HG03139 (cell line): ENCODE measurements around the gene B3GALNT1.

Experiments
- ATAC-seq: cut with Tn5 transposase; IDR thresholded peaks from one replicate; pipeline ENCODE4 v1.9.1; 2021; ENCODE audit not compliant: unreplicated experiment

B3GALNT1 gene, protein sequence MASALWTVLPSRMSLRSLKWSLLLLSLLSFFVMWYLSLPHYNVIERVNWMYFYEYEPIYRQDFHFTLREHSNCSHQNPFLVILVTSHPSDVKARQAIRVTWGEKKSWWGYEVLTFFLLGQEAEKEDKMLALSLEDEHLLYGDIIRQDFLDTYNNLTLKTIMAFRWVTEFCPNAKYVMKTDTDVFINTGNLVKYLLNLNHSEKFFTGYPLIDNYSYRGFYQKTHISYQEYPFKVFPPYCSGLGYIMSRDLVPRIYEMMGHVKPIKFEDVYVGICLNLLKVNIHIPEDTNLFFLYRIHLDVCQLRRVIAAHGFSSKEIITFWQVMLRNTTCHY

DNA sequence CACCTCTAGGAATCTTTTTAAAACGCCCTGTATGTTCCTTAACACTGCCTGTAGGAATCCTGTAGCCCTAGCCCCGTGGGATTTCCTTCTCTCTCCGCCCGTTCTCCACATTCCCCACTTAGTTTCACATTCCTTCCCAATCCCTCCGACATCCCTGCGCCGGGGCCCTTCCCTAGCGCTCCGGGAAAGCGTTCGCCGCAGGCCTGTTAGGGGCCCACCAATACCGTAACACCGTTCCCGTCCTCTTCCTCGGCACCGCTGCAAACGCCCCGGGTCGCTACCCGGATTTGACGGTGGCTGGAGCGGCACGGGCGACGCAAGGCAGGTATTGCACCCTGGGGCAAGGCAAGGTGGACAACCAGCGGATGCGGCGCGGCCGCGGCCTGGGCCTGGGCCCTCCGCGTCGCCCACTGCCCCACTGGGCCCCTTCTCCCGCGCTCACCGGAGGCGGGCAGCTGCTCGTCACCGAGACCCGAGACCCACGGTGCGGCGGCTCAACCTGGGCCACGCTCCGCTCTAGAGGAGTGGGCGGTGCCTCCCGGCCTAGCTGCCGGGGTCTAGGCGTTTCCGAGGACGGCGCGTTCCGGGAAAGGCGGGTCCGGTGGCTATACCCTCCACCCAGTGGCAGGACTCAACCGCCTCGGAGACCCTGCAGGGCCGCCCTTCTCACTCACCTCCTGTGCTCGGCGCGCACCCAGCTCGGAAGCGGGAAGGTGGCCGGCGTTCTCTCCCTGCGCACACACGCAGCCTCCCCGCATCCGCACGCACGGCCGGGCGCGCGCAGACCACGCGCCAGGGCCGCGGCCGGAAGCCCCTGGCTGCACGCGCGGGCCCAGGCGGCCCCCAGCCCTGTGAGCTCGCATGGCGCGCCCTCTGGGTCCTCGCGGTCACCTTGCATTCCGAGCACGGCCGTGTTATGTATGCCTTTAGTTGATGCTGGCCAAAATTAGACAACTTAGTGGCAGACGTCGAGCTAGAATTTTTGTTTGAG lies at the start of gene B3GALNT1:
Gene B3GALNT1 (minus strand): TSS at position 789 of the 991 bp plus-strand sequence. CDS start 18,595 bp downstream, outside the sequence.
- peak; percentile 72 for ATAC-seq

DNA sequence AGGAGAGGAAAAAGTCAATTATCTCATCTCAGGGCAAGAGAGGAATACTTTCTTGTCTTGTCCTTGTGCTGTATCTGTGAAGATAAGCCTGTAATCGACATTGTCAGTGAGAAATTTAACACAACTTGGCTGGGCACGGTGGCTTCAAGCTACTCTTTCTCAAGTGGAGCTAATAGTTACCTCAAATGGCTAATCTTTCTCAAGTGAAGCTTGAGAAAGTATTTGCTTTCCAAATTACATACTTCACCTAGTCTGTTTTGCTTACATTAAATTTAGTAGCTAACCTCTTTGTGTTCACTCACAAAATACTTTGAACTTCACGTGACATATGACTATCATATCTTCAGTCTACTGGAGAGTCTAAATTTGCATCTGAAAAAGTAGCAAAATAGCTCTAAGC lies 48.3 kb upstream of the B3GALNT1 start:
- no peak for ATAC-seq

DNA sequence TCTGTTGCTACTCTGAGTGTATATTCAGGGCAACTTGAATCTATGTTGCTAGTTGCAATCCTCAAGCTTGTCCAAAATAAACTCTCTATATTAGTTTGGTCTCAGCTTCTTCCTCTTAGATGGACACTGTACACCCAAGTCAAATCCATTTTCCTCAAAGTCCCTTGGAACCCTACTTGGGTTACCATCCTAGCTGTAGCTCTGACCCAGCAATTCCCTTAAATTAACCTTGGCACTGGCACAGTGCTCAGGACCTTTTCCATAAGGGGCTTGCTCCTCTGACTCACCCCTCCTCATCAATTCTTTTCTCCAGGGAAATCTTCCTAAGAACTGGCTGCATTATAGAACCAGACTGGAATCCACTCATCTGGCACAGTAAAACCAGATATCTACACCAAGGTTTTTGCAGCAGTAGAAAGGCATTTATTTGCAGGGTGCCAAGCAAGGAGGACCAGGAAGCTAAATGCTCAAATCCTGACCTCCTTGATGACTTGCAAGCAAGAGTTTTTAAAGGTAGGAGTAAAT lies 44.9 kb upstream of the B3GALNT1 start:
- ATAC-seq: no peak

DNA sequence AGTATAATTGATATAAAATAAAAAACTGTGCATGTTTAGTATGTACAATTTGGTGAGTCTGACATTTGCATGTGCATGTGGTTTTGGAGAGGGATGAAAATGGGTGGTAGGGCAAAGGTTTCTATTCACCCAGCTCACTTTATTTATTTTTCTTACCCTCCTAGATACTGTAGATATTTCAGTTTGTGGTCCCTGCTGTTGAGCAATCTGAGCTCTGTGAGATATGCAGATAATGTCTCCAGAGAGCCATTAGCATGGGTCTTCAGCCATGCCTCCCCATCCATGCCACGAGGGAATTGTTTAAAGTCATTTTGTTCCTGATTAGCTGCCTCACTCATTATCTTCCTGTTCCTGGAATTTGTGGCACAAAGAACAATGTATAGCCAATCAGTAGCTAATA lies 44.4 kb upstream of the B3GALNT1 start:
- ATAC-seq: no peak

DNA sequence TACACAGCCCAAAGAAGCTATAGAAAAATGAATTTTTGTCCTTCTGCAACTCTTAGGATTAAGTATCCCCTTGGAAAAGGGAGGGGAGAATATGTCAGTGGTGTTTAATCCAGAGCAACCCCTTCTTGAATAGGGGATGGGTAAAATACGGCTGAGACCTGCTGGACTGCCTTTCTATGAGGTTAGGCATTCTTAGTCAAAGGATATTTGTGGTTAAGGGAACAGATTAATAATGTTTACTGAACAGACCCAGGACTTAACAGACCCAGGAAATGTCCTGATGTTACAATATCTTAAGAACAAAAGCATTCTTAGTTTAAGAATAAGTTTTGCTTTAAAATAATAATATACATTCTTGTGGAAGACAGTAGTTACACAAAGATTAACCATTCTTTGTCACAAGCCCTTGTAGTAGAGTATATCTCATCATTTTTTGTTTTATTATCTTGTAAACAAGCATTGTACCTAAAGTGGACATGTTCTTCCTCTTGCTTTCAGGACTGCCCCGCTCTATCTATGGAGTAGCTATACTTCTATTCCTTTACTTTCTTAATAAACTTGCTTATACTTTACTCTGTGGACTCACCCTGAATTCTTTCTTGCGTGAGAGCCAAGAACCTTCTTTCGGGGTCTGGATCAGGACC lies 43.8 kb upstream of the B3GALNT1 start:
- no peak for ATAC-seq

DNA sequence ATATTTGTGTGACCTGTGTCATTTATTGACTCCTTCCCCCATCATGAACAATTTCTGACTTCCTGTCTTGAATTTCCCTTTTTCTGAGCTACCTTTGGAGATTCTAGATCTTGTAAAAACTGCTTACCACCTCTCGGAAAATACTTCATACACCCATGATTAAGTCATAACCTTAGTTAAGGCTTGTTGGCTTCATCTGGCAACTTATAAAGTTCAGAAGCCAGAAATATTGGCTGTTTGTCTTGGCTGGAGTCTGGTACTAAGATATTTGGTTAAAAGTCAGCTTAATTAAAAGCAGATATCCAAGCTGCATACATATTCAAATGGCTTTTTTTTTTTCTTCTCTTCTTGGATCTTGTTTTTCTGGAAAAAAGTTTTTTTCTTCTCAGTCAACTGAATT lies 37.3 kb upstream of the B3GALNT1 start:
- no peak for ATAC-seq

DNA sequence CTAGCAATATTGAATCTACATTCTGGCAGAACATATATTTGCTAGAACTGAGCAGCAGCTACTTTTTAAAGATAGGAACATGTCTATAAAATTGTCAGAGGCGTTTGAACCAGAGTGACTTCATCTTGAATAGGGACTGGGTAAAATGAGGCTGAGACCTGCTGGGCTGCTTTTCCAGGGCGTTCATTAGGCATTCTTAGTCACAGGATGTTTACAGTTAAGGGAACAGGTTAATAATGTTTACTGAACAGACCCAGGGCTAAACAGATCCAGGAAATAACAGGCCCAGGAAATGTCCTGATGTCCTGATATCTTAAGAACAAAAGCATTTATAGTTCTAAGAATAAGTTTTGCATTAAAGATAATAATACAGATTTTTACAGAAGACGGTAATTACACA lies 34.5 kb upstream of the B3GALNT1 start:
- no peak for ATAC-seq

DNA sequence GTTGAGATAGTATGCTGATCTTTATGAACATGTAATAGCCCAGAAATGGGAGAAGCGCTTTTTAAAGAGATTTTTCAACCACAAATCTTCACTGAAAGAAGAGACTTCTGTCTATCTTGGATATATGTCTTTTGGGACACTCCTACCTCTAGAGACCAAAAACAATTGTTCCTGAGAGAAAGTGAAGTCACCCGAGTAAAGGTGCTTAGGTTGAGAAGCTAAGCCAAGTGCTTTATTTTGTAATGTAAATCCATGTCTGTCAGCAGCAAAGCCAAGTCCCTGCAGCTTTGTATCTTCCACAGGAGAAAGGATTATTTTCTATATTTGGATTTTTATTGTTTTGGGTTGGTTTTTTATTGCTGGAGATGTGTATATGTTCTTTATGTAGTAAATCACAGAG lies 32.1 kb upstream of the B3GALNT1 start:
- ATAC-seq: no peak

DNA sequence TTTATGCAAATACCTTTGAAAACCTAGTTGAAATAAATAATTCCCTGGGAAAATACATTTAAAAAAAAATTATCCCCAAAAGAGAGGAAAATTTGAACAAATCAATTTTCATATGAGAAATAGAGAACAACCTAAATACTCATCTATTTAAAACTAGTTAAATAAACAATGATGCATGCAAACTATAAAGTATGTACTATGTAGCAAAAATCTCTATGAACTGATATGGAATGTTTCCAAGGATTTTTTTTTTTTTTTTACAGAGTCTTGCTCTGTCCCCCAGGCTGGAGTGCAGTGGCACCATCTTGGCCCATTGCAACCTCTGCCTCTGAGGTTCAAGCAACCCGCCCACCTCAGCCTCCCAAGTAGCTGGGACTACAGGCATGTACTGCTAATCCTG lies 27.2 kb upstream of the B3GALNT1 start:
- ATAC-seq: no peak

DNA sequence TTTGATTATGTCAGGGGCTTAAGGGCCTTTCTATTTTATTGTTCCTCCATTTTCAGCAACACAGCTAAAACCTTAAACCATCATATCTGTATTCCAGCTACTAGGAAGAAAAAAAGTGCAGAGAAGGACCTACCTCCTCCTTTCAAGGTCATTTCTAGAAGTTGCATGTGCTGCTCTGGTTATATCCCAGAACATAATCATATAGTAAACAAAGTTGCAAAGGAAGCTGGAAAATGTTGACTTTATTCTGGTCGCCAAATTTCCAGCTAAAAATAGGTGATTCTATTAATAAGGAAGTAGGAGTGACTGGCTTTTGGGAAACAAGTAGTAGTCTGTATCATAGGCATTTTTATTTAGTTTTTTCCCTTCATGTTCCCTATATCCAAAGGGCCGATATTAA lies 21.3 kb upstream of the B3GALNT1 start:
- no peak for ATAC-seq

DNA sequence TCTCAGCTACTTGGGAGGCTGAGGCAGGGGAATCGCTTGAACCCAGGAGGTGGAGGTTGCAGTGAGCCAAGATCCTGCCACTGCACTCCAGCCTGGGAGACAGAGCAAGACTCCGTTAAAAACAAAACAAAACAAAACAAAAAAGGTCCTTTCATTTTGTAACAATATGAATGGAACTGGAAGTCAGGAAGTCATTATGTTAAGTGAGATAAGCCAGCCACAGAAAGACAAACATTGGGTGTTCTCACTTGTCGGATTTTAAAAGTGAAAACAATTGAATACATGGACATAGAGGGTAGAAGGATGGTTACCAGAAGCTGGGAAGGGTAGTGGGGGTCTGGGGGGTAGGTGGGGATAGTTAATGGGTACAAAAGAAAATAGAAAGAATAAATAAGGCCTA lies 12.5 kb upstream of the B3GALNT1 start:
- no peak for ATAC-seq

DNA sequence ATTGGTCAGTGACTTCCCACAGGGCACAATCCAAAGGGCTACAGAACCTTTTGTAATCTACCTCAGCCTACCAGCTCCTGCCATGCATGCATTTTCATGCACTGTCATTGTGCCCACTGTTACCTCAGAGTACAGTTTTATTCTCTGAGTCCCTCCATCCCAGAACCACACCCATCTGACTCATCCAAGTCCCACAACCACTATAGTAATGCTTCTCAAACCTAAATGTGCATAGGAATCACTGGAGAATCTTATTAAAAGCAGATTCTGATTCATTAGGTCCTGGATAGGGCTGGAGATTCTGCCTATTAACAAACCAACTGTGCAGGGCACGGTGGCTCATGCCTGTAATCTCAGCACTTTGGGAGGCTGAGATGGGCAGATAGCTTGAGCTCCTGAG lies 3.7 kb upstream of the B3GALNT1 start:
- no peak for ATAC-seq

DNA sequence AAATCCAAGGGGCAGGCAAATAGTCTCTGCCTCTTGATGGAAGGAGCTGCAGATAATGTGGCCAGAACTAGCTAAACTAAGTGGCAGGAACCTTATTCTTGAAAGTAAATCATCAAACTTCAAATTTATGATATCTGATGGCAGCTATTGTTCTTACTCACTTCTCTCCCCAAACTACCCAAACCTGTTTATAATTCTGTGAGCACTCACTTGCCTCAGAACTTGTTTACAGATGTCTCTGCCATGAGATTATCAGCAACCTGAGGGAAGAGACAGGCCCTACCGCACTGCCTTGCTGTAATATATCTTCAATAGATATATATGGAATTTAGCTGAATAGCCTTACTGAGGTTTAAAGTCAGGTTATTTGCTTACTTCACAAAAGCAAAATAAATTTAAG lies 2.2 kb upstream of the B3GALNT1 start:
- ATAC-seq: no peak

DNA sequence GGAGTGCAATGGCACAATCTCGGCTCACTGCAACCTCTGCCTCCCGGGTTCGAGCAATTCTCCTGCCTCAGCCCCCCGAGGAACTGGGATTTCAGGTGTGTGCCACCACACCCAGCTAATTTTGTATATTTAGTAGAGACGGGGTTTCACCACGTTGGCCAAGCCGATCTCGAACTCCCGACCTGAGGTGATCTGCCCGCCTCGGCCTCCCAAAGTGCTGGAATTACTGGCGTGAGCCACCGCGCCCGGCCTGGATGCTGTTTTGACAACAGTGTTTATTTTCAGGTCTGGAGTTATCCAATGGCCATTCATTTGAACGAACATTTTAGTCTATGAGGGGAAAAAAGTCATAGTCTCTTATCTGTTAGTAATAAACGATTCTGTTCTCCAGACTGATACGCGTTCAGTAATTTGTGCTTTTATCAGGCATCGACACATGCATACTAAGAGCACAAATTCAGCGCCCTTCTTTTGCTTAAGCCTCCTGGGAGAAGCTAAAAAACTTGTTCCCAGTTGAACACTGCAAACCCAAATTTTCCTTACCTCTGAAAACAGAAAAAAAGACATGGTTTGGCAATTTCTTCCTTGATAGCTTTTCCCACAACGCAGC lies 1.3 kb downstream of the B3GALNT1 start:
- ATAC-seq: no peak

DNA sequence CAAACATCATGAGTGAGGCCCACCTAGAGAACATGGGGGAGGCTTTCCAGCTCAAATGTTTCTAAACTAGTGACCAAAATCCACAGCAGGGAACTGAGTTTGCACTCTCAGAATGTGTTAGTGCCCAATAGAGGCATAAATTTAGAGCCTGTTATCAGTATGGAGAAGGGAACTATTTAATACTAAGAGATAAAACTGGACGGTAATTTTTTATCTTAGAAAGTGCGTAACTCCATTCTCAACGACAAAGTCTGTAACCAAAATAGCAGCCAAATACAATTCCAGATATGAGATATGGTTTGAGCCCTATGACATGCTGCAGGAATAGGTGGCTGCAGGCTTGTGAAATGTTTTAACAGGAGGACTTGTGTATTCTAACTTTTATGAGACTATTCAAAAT lies 3.5 kb downstream of the B3GALNT1 start:
- ATAC-seq: no peak

DNA sequence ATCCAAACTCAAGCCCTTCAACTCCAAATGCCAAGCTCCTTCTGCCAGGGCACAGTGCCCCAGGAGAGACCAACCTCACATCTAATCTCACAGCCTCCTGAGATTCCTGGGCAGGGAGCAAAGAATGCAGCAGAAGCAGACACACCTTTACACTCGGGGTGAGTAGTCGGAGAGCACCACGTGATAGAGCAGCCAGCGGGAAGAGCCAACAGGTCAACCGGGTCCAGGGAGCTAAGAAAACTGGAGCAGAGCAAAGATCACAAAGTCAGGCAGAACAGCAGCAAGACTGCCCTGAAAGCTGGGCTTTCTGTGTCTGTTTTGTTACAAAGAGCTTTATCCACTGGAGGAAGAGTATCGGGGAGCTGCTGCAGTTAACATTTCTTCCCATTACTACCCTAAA lies 4.2 kb downstream of the B3GALNT1 start:
- ATAC-seq: no peak

DNA sequence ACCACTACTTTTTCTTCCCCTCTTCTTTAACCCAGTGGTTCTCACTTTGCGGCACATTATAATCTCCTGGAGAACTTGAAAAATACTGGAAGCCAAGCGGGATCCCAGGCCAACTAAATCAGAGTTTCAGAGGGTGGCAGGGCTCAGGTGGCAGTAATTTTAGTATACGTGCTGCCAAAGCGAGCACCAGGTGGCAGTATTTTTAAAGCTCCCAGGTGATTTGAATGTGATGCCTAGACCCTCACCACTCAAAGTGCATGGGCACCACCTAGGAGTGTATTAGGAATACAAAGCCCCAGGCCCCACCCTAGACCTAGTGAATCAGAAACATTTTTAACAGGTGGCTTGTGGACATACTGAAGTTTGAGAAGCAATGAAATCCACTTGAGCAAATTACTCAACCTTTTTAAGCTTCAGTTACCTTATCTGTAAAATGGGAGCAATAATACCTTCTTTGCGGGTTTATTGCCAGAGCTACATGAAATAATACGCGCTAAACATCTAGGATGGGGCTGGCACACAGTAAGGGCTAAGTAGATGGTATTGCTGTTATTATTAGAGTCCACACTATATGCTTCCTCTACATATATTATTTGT lies 8.3 kb downstream of the B3GALNT1 start:
- ATAC-seq: no peak

DNA sequence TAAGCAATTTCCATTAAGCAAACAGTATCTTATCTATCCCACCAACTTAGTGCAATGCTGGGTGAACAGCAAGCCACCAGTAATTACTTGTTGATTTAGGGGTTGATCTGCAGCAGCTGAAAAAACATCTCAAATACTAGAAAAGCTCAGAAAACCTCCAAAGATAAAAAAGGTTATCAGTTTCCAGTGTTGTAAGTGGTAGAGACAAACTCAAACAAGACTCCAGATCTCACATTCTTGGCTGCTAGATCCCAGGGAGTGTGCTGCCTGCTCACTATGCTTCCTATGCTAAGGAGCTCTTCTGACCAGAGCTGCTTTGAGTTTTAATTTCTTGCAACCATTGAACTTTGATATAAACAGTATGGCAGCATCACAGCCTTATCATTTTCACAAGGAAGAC lies 11.3 kb downstream of the B3GALNT1 start:
- no peak for ATAC-seq

DNA sequence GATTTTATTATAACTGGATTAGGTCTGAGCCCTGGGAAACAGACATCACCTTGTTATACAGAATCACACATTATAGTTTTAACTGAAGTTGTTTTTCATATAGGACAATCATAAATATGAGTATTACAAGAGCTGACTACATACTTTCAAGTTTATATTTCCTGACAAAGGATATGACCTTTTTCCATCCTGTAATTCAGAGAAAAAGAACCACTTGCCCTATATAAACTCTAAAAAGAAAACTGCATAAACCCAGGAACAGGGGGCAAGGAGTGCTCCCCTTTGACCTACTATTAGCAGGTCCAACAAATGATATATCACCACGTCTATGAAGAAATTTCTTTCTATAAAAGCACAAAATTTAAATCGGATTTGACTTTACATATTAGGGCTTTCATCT lies 20.9 kb downstream of the B3GALNT1 start:
- no peak for ATAC-seq

DNA sequence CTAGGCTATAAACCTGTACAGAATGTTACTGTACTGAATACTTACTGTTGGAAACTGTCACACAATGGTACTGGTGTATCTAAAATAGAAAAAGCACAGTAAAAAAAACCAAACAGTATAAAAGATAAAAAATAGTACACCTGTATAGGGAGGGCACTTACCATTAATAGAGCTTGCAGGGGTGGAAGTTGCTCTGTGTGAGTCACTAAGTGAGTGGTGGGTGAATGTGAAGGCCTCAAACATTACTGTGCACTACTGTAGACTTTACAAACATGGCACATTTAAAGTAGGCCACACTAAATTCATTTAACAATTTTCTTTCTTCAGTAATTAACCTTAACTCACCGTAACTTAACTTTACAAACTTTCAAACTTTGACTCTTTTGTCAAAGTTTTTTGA lies 22.0 kb downstream of the B3GALNT1 start:
- no peak for ATAC-seq

DNA sequence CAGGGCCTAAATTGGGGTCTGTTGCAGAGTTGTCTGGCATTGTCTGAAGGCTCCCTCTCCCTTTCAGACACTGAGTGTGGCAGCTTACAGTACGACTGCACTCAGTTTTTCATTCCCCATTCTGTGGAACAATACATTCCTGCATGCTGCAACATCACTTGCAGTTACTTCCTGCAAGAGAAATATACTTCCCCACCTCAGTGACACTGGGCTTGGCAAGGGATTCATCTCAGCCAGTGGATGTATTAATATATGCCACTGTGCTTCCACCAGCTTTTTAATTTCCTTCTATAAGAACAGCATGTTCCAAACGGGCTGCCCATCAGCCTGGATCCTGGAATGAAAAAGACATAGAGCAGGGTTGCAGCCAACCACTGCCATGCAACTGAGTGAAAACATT lies 23.1 kb downstream of the B3GALNT1 start:
- ATAC-seq: peak; percentile 26
